Measurements from ENCODE around the gene ADRM1. TPM values are rescaled to one million over a fixed set of nuclear protein-coding genes. Genes with fewer than 3 reads are reported as not detected.

ADRM1 gene
- total and polyA plus RNA-seq, 2 of the 4 experiments (the other 2 are of a cell fraction), result 103 to 149 TPM

GRCh38 chr20:62287759-62288534 lies 14.8 kb upstream of the ADRM1 start:
- dilution Hi-C loops (cut with HindIII; ENCODE audit: low sequenced_read_pairs, unreplicated experiment) (loop anchor here (25.0 kb wide), 1 partner anchor 99 kb away; the partner anchor contains the start of gene RPS21), in situ Hi-C loops (cut with MboI; ENCODE audit: low sequenced_read_pairs) (loop anchor here (25.0 kb wide), 1 partner anchor 324 kb away; no protein-coding TSS in a partner anchor), intact Hi-C loops (cut with micrococcal nuclease) (no loop called here)
- Histone ChIP-seq H3K18ac (ENCODE audit: low read depth, low read length) (no peak overlapping the region), H3K27me3 (ENCODE audit: control insufficient read depth, insufficient read depth, low read length) (no peaks in the 10 kb centered on the region), H3K27ac (ENCODE audit: insufficient read depth, low read length) (no peak overlapping the region), H3K4me1 (ENCODE audit: control insufficient read depth, insufficient read depth, low read length) (no peaks in the 10 kb centered on the region), H3K4me3 (ENCODE audit: insufficient read depth, low read depth, low read length) (no peak overlapping the region), H2BK120ac (ENCODE audit: low read depth, low read length) (no peak overlapping the region), H2BK15ac (ENCODE audit: low read depth, low read length) (no peak overlapping the region), H4K91ac (ENCODE audit: insufficient read depth, low read depth, low read length) (no peak overlapping the region), H3K79me1 (ENCODE audit: low read depth in 1 of 2, low read length in 2 of 2) (no peaks in the 10 kb centered on the region; a peak in 1 of 4 replicates), H3K9me1 (ENCODE audit: insufficient read depth, low read length) (no peaks in the 10 kb centered on the region; the same call in 1 of the 2 replicates), H3K23ac (ENCODE audit: low read depth, low read length) (no peak overlapping the region), H3K14ac (replicated peaks; ENCODE audit: low read depth, low read length) (no peak overlapping the region), H4K5ac (ENCODE audit: low read depth, low read length) (no peak overlapping the region), H3K4ac (ENCODE audit: low read depth, low read length) (no peak overlapping the region), H2BK20ac (ENCODE audit: low read depth, low read length) (no peak overlapping the region), H2AK9ac (replicated peaks; ENCODE audit: low read depth, low read length, poor library complexity) (no peak overlapping the region), H4K8ac (ENCODE audit: low read depth in 2 of 2, low read length in 2 of 2) (no peak overlapping the region), H2AFZ (replicated peaks; ENCODE audit: low read length, poor library complexity) (no peak overlapping the region), H3K36me3 (ENCODE audit: control insufficient read depth, insufficient read depth, low read length) (peaks cover 53% of the 10 kb centered on the region), H3K56ac (ENCODE audit: extremely low read depth, insufficient read depth, low read length) (no peak overlapping the region), H2BK5ac (ENCODE audit: low read depth, low read length, poor library complexity, severe bottlenecking) (no peak overlapping the region), H3K4me2 (ENCODE audit: low read depth, low read length) (no peak overlapping the region), H3K9ac (ENCODE audit: low read depth, low read length) (no peak overlapping the region), H4K20me1 (ENCODE audit: insufficient read depth, low read length) (no peaks in the 10 kb centered on the region; the same call in none of the 2 replicates), H2AK5ac (ENCODE audit: low read depth, low read length) (no peak overlapping the region), H3K9me3 (ENCODE audit: control insufficient read depth, insufficient read depth, low read length) (no peaks in the 10 kb centered on the region)
- 90% methylated on average over 8 of the region's 12 CpGs; no CpG with 5 or more reads in 1 of the 2 experiments for WGBS, 2 experiments (ENCODE audit: extremely low coverage in 2 of 2, insufficient read length in 1 of 2)
- DNase-seq (no peak), ATAC-seq (ENCODE audit: low read depth) (no peak)
- no peak for TF ChIP-seq RFX5 (IDR thresholded peaks at IDR 0.05; ENCODE audit: low read depth, low read length)
- no peak for TF ChIP-seq CEBPB (IDR thresholded peaks at IDR 0.05; ENCODE audit: low read depth, low read length)
- TF ChIP-seq BHLHE40 (IDR thresholded peaks at IDR 0.05; ENCODE audit: low read depth, low read length), result no peak
- TF ChIP-seq ELK1 (IDR thresholded peaks at IDR 0.05; ENCODE audit: borderline replicate concordance, low read depth, low read length), result no peak
- TF ChIP-seq MXI1 (IDR thresholded peaks at IDR 0.05; ENCODE audit: borderline replicate concordance, low read depth, low read length), result no peak
- no peak for TF ChIP-seq MAZ (IDR thresholded peaks at IDR 0.05; ENCODE audit: borderline replicate concordance, low read depth, low read length)
- no peak for TF ChIP-seq CTCF (conservative IDR thresholded peaks at IDR 0.05; ENCODE audit: low read depth, low read length)
- TF ChIP-seq RAD21 (IDR thresholded peaks at IDR 0.05; ENCODE audit: low read length), result no peak
- no peak for TF ChIP-seq FOS (IDR thresholded peaks at IDR 0.05; ENCODE audit: low read depth, low read length)
- no peak for TF ChIP-seq USF2 (IDR thresholded peaks at IDR 0.05; ENCODE audit: low read depth, low read length)
- no peak for TF ChIP-seq RCOR1 (IDR thresholded peaks at IDR 0.05; ENCODE audit: insufficient replicate concordance, low read length)
- TF ChIP-seq POLR2A (IDR thresholded peaks at IDR 0.05; ENCODE audit: low read depth, low read length), result no peak
- no TSS peak for BruUV-seq (replicated peaks)
- ChIA-PET CTCF (no interaction called here), POLR2A (ENCODE audit: unreplicated experiment) (no interaction called here)
